Trophoblast cell (in vitro differentiated cells and primary cell): ENCODE data around the gene HOXA7.

Experiments used
- DNase-seq, 2 donors: peaks; one replicate each; pipeline ENCODE4 v3.0.0-alpha.2; 2016
- H2AFZ ChIP-seq: 2 replicates; pipeline ENCODE4 v1.6.1; 2013; ENCODE audit warnings: low read length, moderate library complexity, mild to moderate bottlenecking; ENCODE audit not compliant: insufficient read depth, poor library complexity
- H2AK5ac ChIP-seq: 2 replicates; pipeline ENCODE4 v1.6.1; 2013; ENCODE audit warnings: mild to moderate bottlenecking, low read length
- H2BK120ac ChIP-seq: 2 replicates; pipeline ENCODE4 v1.6.1; 2013; ENCODE audit warnings: low read length, mild to moderate bottlenecking, moderate library complexity; ENCODE audit not compliant: insufficient read depth, poor library complexity
- H2BK12ac ChIP-seq: 2 replicates; pipeline ENCODE4 v1.6.1; 2013; ENCODE audit warnings: mild to moderate bottlenecking, low read length, moderate library complexity
- H2BK5ac ChIP-seq: 2 replicates; pipeline ENCODE4 v1.6.1; 2013; ENCODE audit warnings: low read length, low read depth, moderate library complexity, mild to moderate bottlenecking; ENCODE audit not compliant: poor library complexity
- H3K14ac ChIP-seq: 2 replicates; pipeline ENCODE4 v1.6.1; 2013; ENCODE audit warnings: mild to moderate bottlenecking, low read length
- H3K18ac ChIP-seq: 2 replicates; pipeline ENCODE4 v1.6.1; 2013; ENCODE audit warnings: mild to moderate bottlenecking, low read length
- H3K23ac ChIP-seq: 2 replicates; pipeline ENCODE4 v1.6.1; 2013; ENCODE audit warnings: low read length
- H3K27ac ChIP-seq: 2 replicates; pipeline ENCODE4 v1.5.1; 2013; ENCODE audit warnings: low read depth, mild to moderate bottlenecking, inconsistent platforms, low read length, moderate library complexity
- H3K27me3 ChIP-seq: 2 replicates; pipeline ENCODE4 v1.6.1; 2013; ENCODE audit warnings: inconsistent platforms, mild to moderate bottlenecking, low read length, moderate library complexity; ENCODE audit not compliant: insufficient read depth
- H3K36me3 ChIP-seq, 2 experiments: 1 replicate in 1 of 2; 2 replicates in 1 of 2; pipeline ENCODE4 v1.6.1; 2013; ENCODE audit warnings: low read length in 2 of 2, mild to moderate bottlenecking in 2 of 2, moderate library complexity in 1 of 2; ENCODE audit not compliant: insufficient read depth in 2 of 2, control insufficient read depth in 1 of 2
- H3K4ac ChIP-seq: 2 replicates; pipeline ENCODE4 v1.6.1; 2013; ENCODE audit warnings: low read depth, mild to moderate bottlenecking, low read length, moderate library complexity
- H3K4me1 ChIP-seq, 2 experiments: 1 replicate in 1 of 2; 2 replicates in 1 of 2; pipeline ENCODE4 v1.6.1; 2013; ENCODE audit warnings: low read length in 2 of 2, mild to moderate bottlenecking in 2 of 2, moderate library complexity in 1 of 2; ENCODE audit not compliant: insufficient read depth in 2 of 2, control insufficient read depth in 1 of 2
- H3K4me2 ChIP-seq: 2 replicates; pipeline ENCODE4 v1.6.1; 2013; ENCODE audit warnings: inconsistent platforms, mild to moderate bottlenecking, low read length, moderate library complexity
- H3K4me3 ChIP-seq: 2 replicates; pipeline ENCODE4 v1.5.1; 2013; ENCODE audit warnings: mild to moderate bottlenecking, low read depth, low read length, inconsistent platforms
- H3K79me1 ChIP-seq: one replicate; pipeline ENCODE4 v1.6.1; 2013; ENCODE audit warnings: low read length
- H3K79me2 ChIP-seq: 2 replicates; pipeline ENCODE4 v1.6.1; 2013; ENCODE audit warnings: low read length, mild to moderate bottlenecking; ENCODE audit not compliant: control insufficient read depth, insufficient read depth, poor library complexity
- H3K9ac ChIP-seq: 2 replicates; pipeline ENCODE4 v1.6.1; 2013; ENCODE audit warnings: mild to moderate bottlenecking, low read length
- H3K9me3 ChIP-seq: 2 replicates; pipeline ENCODE4 v1.6.1; 2013; ENCODE audit warnings: low read depth, mild to moderate bottlenecking, control low read depth, inconsistent platforms, low read length; ENCODE audit not compliant: insufficient read depth
- H4K12ac ChIP-seq: 2 replicates; pipeline ENCODE4 v1.6.1; 2013; ENCODE audit warnings: low read depth, mild to moderate bottlenecking, low read length, moderate library complexity
- H4K8ac ChIP-seq: 2 replicates; pipeline ENCODE4 v1.6.1; 2013; ENCODE audit warnings: low read depth, mild to moderate bottlenecking, low read length, moderate library complexity
- H4K91ac ChIP-seq: one replicate; pipeline ENCODE4 v1.6.1; 2013; ENCODE audit warnings: low read depth, mild to moderate bottlenecking, low read length, moderate library complexity
- WGBS: extraction: QIAGEN DNeasy Blood & Tissue Kit; methylation state at CpG from one replicate; pipeline ENCODE4 v1.1.7; 2013; ENCODE audit warnings: missing lambda C conversion rate; ENCODE audit not compliant: insufficient read length, insufficient coverage; ENCODE audit errors: extremely low coverage; 5-methylcytosine and 5-hydroxymethylcytosine counted together

HOXA7 gene

DNA sequence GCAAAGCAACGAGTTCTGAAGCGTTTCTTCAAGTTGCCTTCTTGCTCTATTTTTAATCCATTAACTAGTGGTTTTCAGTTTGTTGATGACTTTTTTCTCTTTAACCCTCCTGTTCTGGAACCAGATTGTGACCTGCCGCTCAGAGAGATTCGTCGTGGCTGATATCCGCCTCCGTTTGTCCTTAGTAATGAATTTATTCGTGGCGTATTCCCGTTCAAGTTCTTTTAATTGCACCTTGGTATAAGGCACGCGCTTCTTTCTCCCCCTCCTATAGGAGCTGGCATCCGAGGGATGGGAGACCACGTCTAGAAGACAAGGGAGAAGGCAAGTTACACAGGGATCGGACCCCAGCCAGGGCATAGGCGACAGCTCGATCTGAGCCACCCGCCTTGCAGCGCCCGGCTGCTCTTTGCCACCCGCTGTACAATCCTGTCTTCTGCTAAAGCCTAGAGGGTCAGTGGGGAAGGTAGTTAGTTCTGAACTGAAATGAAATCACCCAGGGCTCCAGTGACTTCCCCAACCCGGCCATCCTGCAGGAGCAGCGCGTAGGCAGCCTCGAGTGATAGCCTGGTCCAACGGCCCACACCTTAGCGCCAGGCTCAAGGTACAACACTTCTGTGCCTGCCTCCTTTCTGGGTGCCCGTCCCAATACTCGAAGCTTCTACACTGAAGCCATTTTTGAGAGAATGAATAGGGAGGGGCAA is 41.8 kb upstream of the HOXA7 start:
- no CpG with 5 or more reads among the region's 29 CpGs for WGBS
- H3K27me3 ChIP-seq, result peaks cover 65% of the 10 kb centered on the region
- no peaks in the 10 kb centered on the region for H3K36me3 ChIP-seq
- H3K14ac ChIP-seq, result no peak overlapping the region
- H3K4ac ChIP-seq, result no peak overlapping the region
- no peak overlapping the region for H3K27ac ChIP-seq
- H2AK5ac ChIP-seq, result no peak overlapping the region
- DNase-seq, result no peak
- peaks cover 10 to 12% of the 10 kb centered on the region in 2 experiments for H3K4me1 ChIP-seq
- H2BK120ac ChIP-seq, result no peak overlapping the region
- no peak overlapping the region for H3K4me2 ChIP-seq
- peaks cover 12% of the 10 kb centered on the region for H3K9me3 ChIP-seq
- no peak overlapping the region for H2AFZ ChIP-seq
- H3K79me2 ChIP-seq, result no peaks in the 10 kb centered on the region
- H3K23ac ChIP-seq, result no peak overlapping the region
- H3K79me1 ChIP-seq, result no peaks in the 10 kb centered on the region
- H4K12ac ChIP-seq, result no peak overlapping the region
- H4K8ac ChIP-seq, result no peak overlapping the region
- no peak overlapping the region for H2BK5ac ChIP-seq
- H3K4me3 ChIP-seq, result no peak overlapping the region
- no peak overlapping the region for H3K18ac ChIP-seq
- H2BK12ac ChIP-seq, result no peak overlapping the region
- H4K91ac ChIP-seq, result no peak overlapping the region
- H3K9ac ChIP-seq, result no peak overlapping the region

DNA sequence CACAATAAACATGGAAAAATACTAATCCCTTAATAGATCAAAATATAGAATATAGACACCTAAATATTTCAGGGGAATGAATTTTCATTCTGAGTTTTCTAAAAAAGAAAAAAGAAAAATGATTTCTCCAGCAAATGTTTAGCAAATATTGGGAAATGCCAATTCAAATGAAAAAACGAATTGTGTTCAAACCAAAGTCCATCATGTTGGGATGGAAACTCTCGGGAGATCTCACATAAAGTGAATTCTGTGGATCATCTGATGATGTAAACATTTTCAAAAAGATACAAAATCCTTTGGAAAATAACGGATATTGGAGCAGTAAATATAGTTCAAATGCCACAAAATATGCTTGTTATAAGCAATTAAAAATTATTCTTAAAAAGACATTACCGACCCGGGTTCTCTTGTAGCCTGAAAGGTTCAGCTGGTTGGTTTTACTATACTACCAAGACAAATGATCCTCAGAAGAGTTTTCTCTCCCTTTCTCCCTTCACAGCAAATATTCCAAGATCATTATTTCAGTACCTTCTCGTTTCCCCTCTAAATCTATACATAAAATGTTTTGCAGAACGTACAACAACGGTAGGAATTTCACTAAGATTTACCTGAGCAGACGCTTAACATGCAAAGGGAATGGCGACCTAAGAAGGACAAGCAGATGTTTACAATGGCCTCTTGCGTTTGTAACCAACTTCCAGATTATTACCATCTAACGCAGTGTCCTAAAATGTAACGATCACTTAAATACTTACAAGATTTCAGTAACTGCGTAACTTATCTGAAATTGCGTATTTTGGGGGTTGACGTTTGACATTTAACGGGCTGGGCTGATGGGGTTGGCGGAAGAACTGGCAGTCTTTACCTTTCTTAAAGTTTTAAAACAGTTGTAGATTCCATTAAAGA is 40.9 kb upstream of the HOXA7 start:
- no CpG with 5 or more reads among the region's 18 CpGs for WGBS
- DNase-seq, result no peak
- Histone ChIP-seq H2BK120ac (no peak overlapping the region), H3K23ac (no peak overlapping the region), H3K27me3 (peaks cover 69% of the 10 kb centered on the region), H2AK5ac (no peak overlapping the region), H2BK5ac (no peak overlapping the region), H3K14ac (no peak overlapping the region), H3K18ac (no peak overlapping the region), H3K27ac (no peak overlapping the region), H4K12ac (no peak overlapping the region), H4K91ac (no peak overlapping the region), H3K4ac (no peak overlapping the region), H3K36me3 (no peaks in the 10 kb centered on the region), H3K79me2 (no peaks in the 10 kb centered on the region), H3K4me2 (no peak overlapping the region), H3K4me3 (no peak overlapping the region), H3K9me3 (peaks cover 12% of the 10 kb centered on the region), H2AFZ (no peak overlapping the region), H4K8ac (no peak overlapping the region), H3K79me1 (no peaks in the 10 kb centered on the region), H3K9ac (no peak overlapping the region), H2BK12ac (no peak overlapping the region), H3K4me1 (peaks cover 12% of the 10 kb centered on the region in 2 experiments)

DNA sequence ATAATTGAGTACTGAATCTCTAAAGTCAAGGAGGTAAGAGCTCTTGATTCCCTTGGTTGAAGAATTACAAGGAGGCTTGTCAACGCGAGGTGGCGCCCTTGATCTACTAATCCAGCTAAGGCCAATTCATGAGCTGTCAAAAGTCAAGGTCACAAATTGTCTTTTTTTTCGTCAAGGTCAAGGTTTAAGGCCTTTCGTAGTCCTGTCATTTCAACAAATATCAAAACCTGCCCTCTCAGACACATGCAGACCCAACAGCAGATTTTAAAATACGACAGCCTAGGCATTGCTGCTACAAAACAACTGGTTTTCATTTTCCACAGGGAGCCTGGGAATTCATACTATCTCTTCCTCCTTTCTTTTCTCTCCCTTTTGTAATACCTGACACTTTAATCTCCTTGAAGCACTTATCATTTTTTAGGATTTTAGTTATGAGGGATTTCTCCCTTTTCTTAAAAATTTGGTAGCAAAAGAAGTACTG is 39.9 kb upstream of the HOXA7 start:
- no peak overlapping the region for H3K14ac ChIP-seq
- no peak overlapping the region for H2BK120ac ChIP-seq
- no peak overlapping the region for H4K8ac ChIP-seq
- H3K4me2 ChIP-seq, result no peak overlapping the region
- WGBS, result no CpG with 5 or more reads among the region's 6 CpGs
- no peak overlapping the region for H3K4ac ChIP-seq
- H2AK5ac ChIP-seq, result no peak overlapping the region
- no peak overlapping the region for H3K23ac ChIP-seq
- H3K18ac ChIP-seq, result no peak overlapping the region
- peaks cover 12% of the 10 kb centered on the region in 2 experiments for H3K4me1 ChIP-seq
- no peak overlapping the region for H3K4me3 ChIP-seq
- H3K27me3 ChIP-seq, result peaks cover 69% of the 10 kb centered on the region
- no peak overlapping the region for H2BK5ac ChIP-seq
- H4K91ac ChIP-seq, result no peak overlapping the region
- no peaks in the 10 kb centered on the region for H3K79me1 ChIP-seq
- H3K27ac ChIP-seq, result no peak overlapping the region
- no peak overlapping the region for H2AFZ ChIP-seq
- H3K36me3 ChIP-seq, result no peaks in the 10 kb centered on the region
- H3K79me2 ChIP-seq, result no peaks in the 10 kb centered on the region
- peak; percentile 55 to 79 for DNase-seq
- H2BK12ac ChIP-seq, result no peak overlapping the region
- H4K12ac ChIP-seq, result no peak overlapping the region
- peaks cover 10% of the 10 kb centered on the region for H3K9me3 ChIP-seq
- H3K9ac ChIP-seq, result no peak overlapping the region

DNA sequence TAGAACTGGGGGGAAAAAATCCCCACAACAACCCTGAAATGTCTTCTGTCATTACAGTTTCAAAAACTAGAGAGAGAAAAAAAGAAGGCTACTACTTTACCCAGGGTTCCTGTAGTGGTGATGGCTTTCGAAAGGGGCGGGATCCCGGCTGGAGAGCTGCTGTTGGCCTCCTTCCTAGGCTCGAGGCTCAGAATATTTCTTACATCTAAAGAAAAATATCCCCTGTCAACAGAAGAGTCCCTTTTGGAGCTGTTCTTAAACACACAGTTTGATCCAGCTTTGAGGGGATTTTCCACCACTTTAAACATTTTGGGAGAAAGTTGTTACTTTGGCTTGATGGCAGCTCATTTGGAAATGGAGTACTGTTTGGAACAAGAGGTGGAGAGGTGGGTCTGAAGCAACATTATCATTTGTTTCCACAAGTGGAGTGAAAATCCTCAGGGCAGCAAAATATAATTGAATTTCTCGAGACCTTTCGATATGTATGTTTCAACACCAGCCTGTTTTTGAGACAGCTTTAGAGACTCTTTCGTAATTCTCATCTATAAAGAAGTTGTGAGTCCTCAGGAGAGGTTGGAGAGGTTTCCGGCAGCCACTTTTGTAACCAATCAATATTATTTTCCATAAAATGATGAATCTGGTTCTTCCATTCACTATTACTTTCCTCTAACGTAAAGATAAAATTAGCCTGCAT is 38.4 kb upstream of the HOXA7 start:
- Histone ChIP-seq H4K91ac (no peak overlapping the region), H2BK5ac (no peak overlapping the region)

More for the DNA sequence above, 38.4 kb upstream of the HOXA7 start:
- no peaks in the 10 kb centered on the region for H3K79me1 ChIP-seq
- no peak overlapping the region for H4K8ac ChIP-seq
- H3K18ac ChIP-seq, result no peak overlapping the region
- H2AK5ac ChIP-seq, result no peak overlapping the region
- H2BK120ac ChIP-seq, result no peak overlapping the region
- no peak overlapping the region for H4K12ac ChIP-seq
- H3K27me3 ChIP-seq, result peaks cover 69% of the 10 kb centered on the region
- H3K36me3 ChIP-seq, result no peaks in the 10 kb centered on the region
- no peak overlapping the region for H2BK12ac ChIP-seq
- WGBS, result no CpG with 5 or more reads among the region's 9 CpGs
- H3K4me2 ChIP-seq, result no peak overlapping the region
- no peak overlapping the region for H3K4ac ChIP-seq
- H3K9ac ChIP-seq, result no peak overlapping the region
- DNase-seq, result no peak
- no peak overlapping the region for H3K23ac ChIP-seq
- no peak overlapping the region for H3K14ac ChIP-seq
- peaks cover 5 to 6% of the 10 kb centered on the region in 2 experiments for H3K4me1 ChIP-seq
- no peaks in the 10 kb centered on the region for H3K79me2 ChIP-seq
- H3K4me3 ChIP-seq, result no peak overlapping the region
- no peak overlapping the region for H3K27ac ChIP-seq
- peaks cover 2% of the 10 kb centered on the region for H3K9me3 ChIP-seq
- H2AFZ ChIP-seq, result no peak overlapping the region
